Measurements from ENCODE around the gene NUP50. TPM values are rescaled to one million over a fixed set of nuclear protein-coding genes. Genes with fewer than 3 reads are reported as not detected.

NUP50 gene
- total RNA-seq, 1 donor from 2014 or later = 103 TPM

DNA sequence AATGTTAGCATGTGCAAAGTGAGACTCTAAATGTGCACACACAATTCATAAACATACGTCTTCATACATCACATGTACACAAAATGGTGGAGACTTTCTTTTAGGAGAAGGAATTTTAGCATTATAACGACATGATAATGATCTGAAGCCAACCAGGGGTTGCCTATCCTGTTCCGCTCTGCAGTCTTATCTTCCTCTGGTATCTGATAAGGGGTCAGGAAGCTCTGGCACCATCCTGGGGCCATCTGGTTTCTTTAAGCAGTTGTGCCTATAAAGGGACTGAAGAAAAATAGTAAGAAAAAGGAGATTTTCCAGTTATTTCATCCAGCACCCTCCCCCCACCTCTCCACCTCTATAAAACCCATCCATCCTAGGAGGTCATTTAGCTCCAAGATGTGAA lies 5.8 kb upstream of the NUP50 start:
- Mint-ChIP-seq H3K9me3 (ENCODE audit: unreplicated experiment) (no peaks in the 10 kb centered on the region), H3K4me3 (ENCODE audit: unreplicated experiment) (no peak overlapping the region), H3K4me1 (ENCODE audit: unreplicated experiment) (peaks cover 35% of the 10 kb centered on the region), H3K27ac (ENCODE audit: unreplicated experiment) (no peak overlapping the region), H3K36me3 (ENCODE audit: low read depth, unreplicated experiment) (peaks cover 8% of the 10 kb centered on the region), H3K27me3 (ENCODE audit: unreplicated experiment) (peaks cover 5% of the 10 kb centered on the region)
- TF ChIP-seq, protein P1, sequence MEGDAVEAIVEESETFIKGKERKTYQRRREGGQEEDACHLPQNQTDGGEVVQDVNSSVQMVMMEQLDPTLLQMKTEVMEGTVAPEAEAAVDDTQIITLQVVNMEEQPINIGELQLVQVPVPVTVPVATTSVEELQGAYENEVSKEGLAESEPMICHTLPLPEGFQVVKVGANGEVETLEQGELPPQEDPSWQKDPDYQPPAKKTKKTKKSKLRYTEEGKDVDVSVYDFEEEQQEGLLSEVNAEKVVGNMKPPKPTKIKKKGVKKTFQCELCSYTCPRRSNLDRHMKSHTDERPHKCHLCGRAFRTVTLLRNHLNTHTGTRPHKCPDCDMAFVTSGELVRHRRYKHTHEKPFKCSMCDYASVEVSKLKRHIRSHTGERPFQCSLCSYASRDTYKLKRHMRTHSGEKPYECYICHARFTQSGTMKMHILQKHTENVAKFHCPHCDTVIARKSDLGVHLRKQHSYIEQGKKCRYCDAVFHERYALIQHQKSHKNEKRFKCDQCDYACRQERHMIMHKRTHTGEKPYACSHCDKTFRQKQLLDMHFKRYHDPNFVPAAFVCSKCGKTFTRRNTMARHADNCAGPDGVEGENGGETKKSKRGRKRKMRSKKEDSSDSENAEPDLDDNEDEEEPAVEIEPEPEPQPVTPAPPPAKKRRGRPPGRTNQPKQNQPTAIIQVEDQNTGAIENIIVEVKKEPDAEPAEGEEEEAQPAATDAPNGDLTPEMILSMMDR (IDR thresholded peaks at IDR 0.05; ENCODE audit: unreplicated experiment) = no peak
- no peak for DNase-seq (ENCODE audit: low spot score)

DNA sequence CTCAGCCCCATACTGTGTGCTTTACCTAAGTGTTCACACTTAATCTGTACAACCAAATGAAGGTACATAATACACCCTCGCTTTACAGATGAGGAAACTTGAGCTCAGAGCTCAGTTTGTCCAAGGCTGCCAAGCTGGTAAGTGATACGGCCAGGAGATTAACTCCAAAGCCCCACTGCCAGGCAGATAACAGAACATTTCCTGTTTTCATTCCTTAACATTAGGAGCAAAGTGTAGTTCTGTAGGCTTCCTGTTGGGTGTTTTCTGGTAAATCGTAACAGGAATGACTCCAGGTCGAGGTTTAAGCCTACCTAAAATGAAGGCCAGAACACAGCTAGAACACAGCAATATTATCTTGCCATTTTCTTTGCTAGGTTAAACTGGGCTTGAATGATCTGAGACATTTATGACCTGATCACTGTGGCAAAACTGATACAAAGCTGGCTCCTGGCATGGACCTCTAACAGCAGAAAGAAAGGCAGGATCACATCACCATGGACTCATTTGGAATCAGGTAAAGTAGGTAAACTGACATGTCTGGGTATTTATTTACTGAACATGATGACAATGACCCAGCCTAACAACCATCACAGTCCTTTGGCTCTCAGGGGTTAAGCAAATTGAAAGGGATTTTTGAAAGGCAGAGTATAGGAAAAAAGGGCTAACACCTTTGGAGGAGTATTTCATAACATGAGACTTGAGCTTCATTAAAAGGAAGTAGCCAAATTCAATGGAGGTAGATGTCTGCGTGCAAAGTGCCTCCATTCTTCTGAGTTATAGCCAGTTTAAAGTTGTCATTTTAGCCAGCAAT lies 3.9 kb upstream of the NUP50 start:
- Mint-ChIP-seq H3K9me3 (ENCODE audit: unreplicated experiment) (no peaks in the 10 kb centered on the region), H3K36me3 (ENCODE audit: low read depth, unreplicated experiment) (peaks cover 10% of the 10 kb centered on the region), H3K27ac (ENCODE audit: unreplicated experiment) (peak overlapping the region; percentile 88), H3K27me3 (ENCODE audit: unreplicated experiment) (peaks cover 7% of the 10 kb centered on the region), H3K4me3 (ENCODE audit: unreplicated experiment) (no peak overlapping the region), H3K4me1 (ENCODE audit: unreplicated experiment) (peaks cover 38% of the 10 kb centered on the region)
- TF ChIP-seq, protein P1 (IDR thresholded peaks at IDR 0.05; ENCODE audit: unreplicated experiment) = no peak
- DNase-seq (ENCODE audit: low spot score) = peak; percentile 14

DNA sequence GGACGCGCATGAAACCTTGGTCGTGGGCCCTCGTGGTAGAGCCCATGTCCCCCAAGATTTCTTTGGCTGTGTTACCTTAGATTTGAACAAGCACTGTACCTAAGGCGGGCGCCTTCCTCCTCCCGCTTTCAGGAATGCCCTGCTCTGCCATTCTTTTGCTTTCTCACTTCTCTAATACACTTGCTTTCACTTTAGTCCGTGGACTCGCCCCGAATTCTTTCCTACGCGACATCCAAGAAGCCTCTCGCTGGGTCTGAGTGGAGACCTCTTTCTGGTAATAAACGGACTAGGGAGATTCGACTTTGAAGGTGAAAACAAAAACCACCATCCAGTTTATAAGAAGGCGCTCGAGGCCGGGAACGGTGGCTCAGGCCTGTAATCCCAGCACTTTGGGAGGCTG lies 1.2 kb upstream of the NUP50 start:
- Mint-ChIP-seq H3K27ac (ENCODE audit: unreplicated experiment) (peak overlapping the region; percentile 63), H3K4me1 (ENCODE audit: unreplicated experiment) (peaks cover 42% of the 10 kb centered on the region), H3K9me3 (ENCODE audit: unreplicated experiment) (no peaks in the 10 kb centered on the region), H3K36me3 (ENCODE audit: low read depth, unreplicated experiment) (peaks cover 7% of the 10 kb centered on the region), H3K27me3 (ENCODE audit: unreplicated experiment) (peaks cover 8% of the 10 kb centered on the region), H3K4me3 (ENCODE audit: unreplicated experiment) (peak overlapping the region; percentile 94)
- TF ChIP-seq, protein P1 (IDR thresholded peaks at IDR 0.05; ENCODE audit: unreplicated experiment) = no peak
- no peak for DNase-seq (ENCODE audit: low spot score)

DNA sequence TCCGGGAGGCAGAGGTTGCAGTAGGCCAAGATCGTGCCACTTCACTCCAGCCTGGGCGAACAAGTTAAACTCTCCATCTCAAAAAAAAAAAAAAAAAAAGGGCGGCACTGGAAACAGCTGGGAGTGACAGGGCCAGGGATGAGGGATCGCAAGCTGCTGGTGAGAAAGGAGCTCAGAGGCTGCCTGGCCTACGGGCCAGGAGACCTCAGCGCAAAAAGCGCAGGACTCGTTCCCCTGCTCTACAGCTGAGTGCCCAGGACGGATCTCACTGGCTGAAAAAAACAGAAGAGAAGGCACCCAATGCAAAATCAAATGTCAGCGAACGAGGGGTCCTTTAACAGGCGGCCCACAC lies 650 bp upstream of the NUP50 start:
- Mint-ChIP-seq H3K27ac (ENCODE audit: unreplicated experiment) (peak overlapping the region; percentile 75), H3K27me3 (ENCODE audit: unreplicated experiment) (peaks cover 8% of the 10 kb centered on the region), H3K4me3 (ENCODE audit: unreplicated experiment) (peak overlapping the region; percentile 94), H3K9me3 (ENCODE audit: unreplicated experiment) (no peaks in the 10 kb centered on the region), H3K36me3 (ENCODE audit: low read depth, unreplicated experiment) (peaks cover 8% of the 10 kb centered on the region), H3K4me1 (ENCODE audit: unreplicated experiment) (peaks cover 40% of the 10 kb centered on the region)
- TF ChIP-seq, protein P1 (IDR thresholded peaks at IDR 0.05; ENCODE audit: unreplicated experiment) = no peak
- DNase-seq (ENCODE audit: low spot score) = peak; percentile 24

Measured in endothelial cell (in vitro differentiated cells).